GM21529 (cell line): ENCODE results near the gene TMEM119.
A peak's percentile ranks its signal among the peaks of the same experiment; 100 is the strongest.
"Not testable (repeated sequence)": the region's sequence is repeated elsewhere in the genome, so short reads cannot be mapped to it uniquely, and the experiment has no call there.

Source experiments
- ATAC-seq: cut with Tn5 transposase; IDR thresholded peaks from one replicate; pipeline ENCODE4 v1.9.1; 2021; ENCODE audit not compliant: unreplicated experiment

Gene TMEM119

DNA sequence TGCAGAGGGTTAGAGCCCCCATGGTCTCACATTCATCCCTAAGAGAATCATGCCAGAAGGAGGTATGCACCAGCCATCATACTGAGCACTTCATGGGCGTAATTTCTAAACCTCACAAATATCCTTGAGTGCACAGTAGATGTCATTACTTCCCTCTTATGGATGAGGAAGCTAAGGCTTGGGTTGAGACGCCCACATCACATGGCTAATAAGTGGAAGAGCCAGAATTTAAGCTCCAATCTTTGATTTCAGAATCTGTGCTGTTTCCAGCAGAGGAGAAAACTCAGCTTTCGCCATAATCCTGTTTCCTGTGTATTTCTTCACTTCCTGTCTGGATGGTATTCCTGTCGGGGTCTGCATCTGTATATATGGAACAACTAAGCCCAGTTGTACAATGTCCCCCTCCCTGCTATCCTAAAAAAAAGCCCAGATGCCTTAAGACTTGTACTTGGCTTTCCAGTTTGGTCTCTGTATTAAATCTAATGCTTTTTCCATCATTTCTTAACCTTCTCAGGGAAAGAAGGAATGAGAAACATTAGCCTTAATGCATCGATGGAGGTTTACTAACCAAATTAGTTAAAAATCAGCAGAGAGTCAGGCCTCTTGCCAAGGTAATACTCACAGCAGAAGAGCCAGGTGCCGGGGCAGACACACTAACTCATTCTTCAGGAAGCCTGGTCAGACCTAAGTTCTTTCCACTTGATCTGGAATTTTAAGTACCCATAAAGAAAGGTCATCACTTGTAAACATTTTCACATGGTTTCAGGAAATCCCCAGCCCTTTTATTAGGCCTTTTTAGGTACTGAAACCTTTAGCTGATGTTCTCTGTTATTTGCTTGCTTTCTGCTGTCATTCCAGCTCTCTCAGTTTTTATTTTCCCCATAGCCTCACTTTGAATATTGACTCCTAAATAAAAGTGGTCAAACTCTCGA, 30.2 kb downstream of the TMEM119 start:
- ATAC-seq = peak; percentile 18

DNA sequence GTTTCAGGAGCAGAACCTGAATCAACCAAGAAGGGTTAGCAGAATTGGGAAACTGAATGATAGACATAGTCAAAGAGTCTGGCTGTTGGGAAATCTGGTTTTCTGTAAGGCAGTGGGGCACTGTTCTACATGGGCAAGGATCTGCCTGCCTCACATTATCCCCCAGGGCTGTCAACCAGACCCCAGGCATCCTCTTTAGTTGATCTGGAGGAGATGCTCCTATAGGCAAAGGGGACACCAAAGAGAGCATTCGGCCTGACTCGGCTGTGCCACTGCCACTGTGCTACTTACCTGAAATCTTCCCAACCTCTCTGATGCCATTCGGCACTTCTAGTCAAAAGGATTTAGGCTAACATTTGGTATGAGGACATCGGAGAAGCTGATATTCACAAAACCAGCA, 31.4 kb downstream of the TMEM119 start:
- ATAC-seq = no peak

DNA sequence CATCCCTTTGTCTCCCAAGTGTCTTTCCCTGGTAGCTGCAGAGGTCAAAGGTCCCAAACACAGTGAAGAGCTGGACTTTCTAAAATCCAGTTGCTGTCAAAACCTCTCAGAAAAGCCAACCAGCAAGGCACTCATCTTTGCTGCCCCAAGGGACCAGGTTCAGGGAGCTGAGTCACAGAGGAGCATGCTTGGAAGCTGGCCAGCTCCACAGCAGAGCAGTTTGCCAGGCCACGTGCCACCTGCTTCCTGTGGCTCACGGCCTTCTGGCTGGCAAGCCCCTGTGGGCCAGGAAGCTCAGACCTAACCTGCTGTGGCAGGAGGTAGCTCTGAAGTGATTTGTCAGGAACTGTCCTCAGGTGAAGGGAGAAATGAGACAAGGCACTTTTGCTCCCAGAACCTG, 31.9 kb downstream of the TMEM119 start:
- ATAC-seq = no peak

DNA sequence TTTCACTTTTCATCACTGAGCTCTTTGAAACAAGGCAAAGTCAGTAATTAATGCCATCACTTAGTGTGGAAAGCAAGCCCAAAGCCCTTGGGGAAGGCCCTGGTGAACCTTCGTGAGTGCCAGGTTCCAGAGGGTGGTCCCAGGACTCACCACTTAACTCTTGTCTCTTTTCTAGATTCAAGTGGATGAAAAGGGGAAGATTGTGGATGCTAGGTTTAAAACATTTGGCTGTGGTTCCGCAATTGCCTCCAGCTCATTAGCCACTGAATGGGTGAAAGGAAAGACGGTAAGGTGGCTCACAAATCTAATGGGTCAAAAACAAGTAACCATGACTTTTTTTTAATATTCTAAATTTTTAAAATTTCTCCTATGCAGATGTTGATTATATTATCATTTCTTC, 32.7 kb downstream of the TMEM119 start:
- ATAC-seq = no peak

DNA sequence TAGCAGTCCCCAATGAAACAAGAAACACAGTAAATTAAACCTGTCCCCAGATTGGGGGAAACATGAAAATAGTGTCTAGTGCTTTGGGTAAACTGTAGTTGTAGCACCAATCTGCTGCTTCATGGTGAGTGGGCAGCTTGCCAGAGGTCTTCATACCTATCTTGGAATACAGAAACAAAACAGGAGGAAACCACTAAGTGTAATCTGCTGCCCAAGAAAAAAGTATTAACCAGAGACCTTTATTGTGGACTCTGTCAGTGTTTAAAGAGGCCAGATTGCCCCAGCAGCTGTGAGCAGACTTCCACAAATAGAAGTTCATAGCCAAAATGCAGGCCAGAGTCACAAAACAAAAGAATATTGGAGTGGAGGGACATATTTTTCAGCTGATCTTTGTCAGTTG, 33.2 kb downstream of the TMEM119 start:
- no peak for ATAC-seq

DNA sequence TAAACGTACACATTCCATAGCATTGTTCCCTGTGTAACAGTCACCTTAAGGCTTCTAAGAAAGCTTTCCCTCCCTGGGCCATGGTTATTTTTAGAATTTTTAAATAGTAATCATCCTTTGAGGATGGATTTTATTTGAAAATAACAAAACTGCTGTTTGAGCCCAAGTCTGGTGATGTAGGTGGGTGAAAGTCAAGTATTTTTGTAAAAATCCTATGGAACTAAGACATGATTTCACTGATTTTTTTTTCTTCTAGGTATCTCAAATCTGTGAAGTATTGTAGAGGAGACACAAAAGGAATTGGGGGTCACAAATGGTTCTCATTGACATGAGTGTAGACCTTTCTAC, 34.1 kb downstream of the TMEM119 start:
- no peak for ATAC-seq

DNA sequence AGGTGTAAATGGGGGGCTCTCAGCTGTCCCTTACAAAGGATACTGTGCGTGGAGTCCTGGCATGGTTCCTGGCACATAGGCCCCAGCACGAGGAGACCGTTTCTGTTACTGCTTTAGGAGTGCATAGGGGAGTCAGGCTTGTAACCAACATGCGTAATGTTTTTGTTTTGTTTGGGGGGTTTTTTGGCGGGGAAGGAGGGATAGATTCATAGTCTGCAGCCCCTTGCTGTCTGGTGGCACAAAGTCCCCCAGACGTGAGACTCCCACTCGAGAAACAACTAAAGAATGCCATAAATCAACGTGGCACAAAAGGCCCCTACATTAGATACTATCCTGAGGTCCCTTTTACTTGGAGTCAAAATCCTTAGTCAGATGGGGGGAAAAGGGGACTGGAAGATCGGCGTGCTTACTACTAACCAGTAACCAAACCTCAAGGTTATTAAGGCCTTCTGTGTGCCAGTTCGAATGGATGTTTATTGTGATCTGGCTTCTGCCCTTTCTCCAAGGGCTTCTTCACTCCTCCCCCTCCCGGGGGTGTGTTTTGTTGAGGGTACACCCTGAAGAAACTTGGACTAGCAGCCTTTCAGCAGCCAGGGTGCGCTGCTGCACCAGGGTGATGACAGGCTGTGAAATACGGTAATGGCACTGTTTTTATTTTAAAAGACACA, 34.6 kb downstream of the TMEM119 start:
- peak; percentile 33 for ATAC-seq

DNA sequence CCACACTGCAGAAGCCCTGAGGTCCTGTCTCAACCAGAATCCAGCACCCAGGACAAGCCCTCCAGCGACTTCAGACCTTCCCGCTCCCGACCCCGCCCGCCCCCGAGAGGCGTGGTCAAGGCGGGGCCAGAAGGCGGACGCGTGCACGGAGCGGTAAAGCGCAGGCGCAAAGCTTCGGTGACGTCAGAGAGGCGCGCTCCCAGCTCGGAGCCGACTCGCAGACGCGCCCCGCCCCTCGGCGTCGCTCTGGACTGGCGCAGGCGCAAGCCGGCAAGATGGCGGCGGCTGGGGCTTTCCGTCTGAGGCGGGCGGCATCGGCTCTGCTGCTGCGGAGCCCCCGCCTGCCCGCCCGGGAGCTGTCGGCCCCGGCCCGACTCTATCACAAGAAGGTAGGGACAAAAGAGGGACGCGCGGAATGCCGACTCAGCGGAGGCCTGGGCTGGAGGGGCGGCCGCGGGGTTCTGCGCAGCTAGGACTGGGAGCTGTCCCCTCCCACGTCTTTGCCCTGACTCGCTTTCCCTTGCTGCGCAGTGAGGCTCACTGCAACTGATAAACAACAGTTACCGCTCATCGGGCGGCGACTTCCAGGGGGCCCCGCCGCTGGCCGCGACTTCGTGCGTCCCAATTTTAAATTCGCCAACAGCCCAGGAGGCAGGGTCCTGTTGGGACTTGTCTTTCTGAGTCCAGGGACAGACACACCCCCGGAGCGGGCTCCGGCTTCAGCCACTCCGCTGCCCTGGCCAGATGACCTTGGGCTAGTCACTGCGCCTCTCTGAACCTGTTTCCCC, 35.3 kb downstream of the TMEM119 start, which contains the start of gene ISCU:
Gene ISCU (plus strand): TSS at position 249 of the 788 bp plus-strand sequence. CDS start 27 bp downstream, at position 276.
- peak; percentile 54 for ATAC-seq

DNA sequence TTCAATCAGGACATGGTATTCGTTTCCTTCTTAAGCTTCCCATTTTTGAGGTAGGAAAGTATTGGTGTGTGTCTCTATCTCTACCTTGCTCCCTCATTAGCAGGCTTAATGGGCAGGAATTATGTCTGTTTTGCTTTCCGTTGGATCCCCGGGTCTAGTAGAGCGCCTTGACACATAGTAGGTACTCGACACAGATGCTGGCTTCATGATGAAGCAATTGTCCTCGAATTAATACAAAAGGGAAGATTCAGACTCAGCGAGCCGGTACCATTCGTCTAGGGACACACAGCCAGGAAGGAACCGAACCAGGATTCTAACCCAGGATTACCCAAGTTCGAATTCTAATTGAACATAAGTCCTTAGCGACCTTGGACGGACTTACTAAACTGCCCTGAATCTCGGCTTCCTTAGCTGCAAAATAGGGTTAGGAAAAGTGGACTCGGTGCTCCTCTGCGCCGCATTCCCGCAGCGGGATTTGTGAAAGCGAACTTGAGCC, 36.0 kb downstream of the TMEM119 start:
- ATAC-seq = peak; percentile 6

DNA sequence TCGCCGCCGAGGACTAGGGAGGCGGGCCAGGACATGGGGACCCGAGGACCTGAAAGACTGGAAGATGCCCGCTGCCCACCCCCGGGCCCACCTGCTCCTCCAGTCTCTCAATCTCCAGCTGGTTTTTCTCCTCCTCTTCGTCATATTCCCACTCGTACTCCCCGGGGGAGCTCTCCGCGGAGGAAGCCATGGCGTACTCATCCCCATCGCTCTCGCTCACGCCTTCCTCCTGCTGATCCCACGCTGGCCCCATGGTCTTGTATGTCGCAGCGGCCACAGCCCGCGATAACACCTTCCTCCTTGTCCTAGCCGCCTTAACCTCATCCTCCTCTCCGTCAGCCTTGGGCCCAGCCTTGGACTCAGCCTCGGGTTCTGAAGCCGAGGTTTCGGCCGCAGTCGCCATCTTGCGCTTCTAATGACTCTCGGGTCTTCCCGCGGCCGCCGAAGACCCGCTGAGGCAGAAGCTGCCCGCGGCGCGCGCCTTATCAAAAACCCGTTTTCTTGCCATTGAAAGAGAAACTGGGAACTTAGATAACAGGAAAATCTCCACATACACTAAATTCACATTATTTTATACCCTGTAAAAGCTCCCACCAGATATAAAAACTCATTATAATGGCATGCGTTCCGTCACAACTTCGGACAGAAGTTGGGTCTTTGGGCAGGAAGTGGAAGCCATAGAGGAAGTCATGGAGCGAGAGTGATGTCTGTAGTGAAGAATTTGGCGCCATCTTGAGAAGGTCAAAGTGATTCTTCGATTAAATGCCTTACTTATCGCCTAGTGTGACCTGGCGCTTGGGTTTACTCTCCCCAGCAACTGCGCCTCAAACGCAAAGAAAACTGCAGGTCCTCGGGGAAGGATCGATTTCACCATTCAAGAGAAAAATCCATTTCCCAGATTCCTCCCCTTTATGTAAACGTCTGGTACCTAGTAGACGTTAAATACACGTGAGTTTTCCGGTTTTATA, 36.8 kb downstream of the TMEM119 start, which contains the start of gene SART3:
Gene SART3 (minus strand): TSS at position 422 of the 968 bp plus-strand sequence. CDS start 19 bp downstream, at position 403.
- peak; percentile 40 for ATAC-seq

DNA sequence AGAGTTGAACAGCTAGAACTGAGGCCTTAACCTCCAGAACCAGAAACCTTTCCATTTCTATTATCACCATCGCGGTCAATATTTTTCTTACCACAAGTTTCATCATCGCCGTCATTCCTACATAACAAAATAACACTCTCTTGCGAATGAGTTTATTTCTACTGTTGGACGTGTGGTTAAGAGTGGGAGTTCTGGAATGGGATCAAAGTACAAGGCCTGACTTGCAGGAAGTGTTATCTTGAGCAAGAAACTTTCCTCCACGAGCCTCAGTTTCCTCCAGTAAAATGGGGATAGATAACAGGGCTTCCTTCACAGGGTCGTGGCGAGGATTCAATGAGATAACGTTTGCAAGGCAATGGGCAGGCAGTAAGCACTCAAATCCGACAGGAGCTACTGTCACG, 37.6 kb downstream of the TMEM119 start:
- no peak for ATAC-seq

DNA sequence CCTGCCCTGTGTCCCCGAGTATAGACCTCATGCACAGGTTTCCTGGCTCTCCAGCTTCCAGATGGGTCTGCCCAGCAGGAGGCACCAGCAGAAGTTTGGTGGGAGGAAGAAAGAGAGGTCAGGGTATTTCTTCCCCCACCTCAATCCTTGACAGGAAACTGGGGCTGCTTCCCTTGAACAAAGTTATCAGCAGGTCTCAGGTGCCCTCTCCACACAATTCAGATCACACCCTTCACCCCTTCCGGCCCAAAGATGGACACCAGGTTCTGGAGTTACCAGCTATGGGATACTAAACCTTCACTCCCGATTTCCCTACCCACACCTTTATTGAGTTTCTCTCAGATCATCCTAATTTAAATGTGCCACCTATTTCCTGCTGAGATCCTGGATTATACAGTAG, 38.1 kb downstream of the TMEM119 start:
- no peak for ATAC-seq

DNA sequence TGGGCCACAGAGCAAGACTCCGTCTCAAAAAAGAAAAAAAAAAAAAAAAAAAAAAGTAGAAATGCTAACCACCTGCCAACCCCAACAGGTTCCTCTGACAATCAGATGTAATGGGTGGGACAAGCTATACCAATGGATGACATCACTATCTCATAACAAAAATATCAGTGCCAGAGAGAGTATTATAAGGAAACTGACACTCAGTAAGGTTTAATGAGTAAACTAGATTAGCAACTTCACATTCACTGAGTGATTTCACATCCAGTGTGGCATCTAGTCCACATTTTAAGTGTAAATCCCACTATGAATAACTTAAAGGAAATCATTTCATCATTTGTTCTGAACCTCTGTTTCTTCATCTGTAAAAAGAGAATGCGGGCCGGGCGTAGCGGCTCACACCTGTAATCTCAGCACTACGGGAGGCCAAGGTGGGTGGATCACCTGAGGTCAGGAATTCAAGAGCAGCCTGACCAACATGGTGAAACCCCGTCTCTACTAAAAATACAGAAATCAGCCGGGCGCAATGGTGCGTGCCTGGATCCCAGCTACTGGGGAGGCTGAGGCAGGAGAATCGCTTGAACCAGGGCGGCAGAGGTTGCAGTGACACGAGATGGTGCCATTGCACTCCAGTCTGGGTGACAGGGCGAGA, 38.8 kb downstream of the TMEM119 start:
- no peak for ATAC-seq

DNA sequence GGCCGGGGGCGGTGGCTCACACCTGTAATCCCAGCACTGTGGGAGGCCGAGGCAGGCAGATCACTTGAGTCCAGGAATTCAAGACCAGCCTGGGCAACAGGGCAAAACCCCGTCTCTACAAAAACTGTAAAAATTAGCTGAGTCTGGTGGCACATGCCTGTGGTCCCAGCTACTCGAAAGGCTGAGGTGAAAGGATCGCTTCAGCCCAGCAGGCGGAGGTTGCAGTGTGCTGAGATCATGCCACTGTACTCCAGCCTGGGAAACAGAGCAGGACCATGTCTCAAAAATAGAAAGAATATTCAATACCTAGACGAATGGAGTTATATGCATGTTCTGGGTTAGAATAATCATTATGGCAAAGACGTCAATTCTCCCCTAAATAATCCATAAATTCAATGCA, 42.5 kb downstream of the TMEM119 start:
- ATAC-seq = not testable (repeated sequence)

DNA sequence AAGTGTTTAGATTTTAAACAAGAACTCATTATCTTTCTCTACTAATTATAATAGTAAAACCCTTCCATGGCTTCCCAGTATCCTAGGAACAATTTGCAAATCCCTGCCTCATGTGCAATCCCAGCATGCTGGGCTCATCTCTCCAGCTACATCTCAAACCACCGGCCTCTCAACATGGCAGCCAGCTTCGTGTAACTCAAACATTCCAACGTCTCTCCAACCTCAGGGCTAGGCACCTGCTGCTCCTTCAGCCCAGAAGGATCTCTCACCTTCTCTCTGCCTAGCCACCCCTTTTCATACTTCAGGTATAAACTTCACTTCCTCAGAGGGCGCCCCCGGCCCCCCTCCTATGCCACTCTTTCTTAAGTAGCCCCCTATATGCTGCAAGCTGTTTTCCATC, 44.1 kb downstream of the TMEM119 start:
- ATAC-seq = no peak

DNA sequence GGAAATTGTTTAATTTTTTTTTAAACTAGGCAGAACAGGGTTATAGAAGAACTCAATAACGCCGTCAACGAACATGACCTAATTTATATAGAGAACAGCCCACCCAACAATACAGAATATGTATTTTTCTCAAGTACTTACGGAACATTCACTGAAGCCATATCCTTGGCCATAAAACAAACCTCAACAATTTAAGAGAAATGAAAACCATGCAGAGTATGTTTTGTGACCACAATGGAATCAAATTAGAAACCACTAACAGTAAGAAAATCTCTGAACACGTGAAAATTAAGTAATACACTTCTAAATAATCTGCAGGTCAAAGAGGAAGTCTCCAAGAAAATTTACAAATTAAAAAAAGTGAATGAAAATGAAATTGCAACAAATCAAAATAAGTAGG, 46.3 kb downstream of the TMEM119 start:
- no peak for ATAC-seq

DNA sequence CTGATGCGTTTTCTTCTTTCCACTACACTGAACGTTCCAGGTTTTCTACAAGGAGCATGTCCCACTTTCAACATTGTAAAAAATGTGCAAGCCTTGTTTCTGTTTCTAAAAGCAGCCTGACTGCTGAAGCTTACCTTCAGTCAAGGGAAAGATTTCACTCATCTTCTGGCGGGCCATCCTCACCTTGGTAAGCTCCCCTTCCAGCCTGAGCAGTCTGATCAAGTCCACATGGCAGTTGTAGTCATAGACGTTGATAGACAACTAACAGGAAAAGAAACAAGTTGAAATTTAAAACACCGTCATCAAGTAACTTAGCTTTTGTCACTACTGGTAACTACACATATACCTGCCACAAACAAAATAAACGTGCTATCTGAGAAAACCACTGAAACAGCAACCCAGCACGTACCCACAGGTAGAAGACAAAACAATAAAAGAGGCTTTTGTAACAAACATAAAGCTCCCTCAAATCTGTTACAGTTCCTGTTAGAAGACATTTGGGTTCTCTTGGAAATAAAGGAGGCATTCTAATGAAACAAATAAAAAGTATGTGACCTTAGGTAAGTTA, 48.8 kb downstream of the TMEM119 start:
- ATAC-seq = no peak

DNA sequence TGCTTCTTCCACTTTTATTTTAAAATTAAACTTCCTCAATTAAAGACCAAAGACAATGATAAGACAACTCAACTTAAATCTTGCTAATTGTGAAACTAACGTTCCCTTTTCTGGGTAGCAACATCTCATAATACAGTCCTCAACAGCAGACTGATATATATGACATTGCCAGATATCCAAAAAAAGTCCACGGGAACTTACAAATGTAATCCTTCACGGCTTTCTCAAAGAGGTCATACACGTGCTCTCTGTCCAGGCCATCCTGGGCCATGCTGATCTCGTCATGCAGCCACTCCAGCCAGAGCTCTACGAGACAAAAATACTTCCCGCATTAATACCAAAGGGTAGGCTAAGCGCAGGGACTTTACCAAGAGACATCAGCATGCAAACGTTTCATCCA, 50.2 kb downstream of the TMEM119 start:
- no peak for ATAC-seq

DNA sequence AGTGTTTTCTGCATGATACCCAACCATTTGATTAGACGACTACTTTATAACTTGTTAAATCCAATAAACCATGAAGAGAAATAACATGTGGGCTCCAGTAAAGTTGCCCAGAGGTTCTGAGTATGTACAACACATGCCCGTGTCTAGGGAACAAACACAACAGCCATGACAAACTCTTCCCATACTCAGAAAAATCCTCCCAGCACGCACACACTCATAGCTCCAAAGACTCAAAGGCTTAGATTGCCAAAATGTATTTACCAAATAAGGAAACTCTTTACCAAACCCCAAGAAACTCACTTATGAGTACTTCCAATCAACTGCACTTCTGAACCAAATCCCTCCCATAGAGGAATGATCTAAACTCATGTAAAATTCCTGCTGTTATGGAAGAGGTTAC, 54.2 kb downstream of the TMEM119 start:
- no peak for ATAC-seq
